Thyroid gland (tissue), 4 donors: Measurements from ENCODE around the gene NIPAL1. TPM values are rescaled to one million over a fixed set of nuclear protein-coding genes. Genes with fewer than 3 reads are reported as not detected.
"Not testable (repeated sequence)": the region's sequence is repeated elsewhere in the genome, so short reads cannot be mapped to it uniquely, and the experiment has no call there.

ENCODE experiments used
- DNase-seq, 2 donors: peaks; one replicate each; pipeline ENCODE4 v3.0.0-alpha.2; 2019
- H3K27ac ChIP-seq, 3 donors: fragments of 200-600 bp; sonication (generic); 1 replicate in 2 of 3; 2 replicates in 1 of 3; pipeline ENCODE4 v1.5.1; 2016 to 2019; ENCODE audit warnings: mild to moderate bottlenecking in 1 of 3, moderate library complexity in 1 of 3
- H3K27me3 ChIP-seq: fragments of 200-600 bp; sonication (generic); one replicate; pipeline ENCODE4 v1.5.1; 2019
- H3K36me3 ChIP-seq, 2 donors: fragments of 200-600 bp; sonication (generic); one replicate each; pipeline ENCODE4 v1.5.1; 2016 to 2019
- H3K4me1 ChIP-seq, 2 donors: fragments of 200-600 bp; sonication (generic); one replicate each; pipeline ENCODE4 v1.5.1; 2017 to 2019
- H3K4me3 ChIP-seq, 3 donors: fragments of 200-600 bp; sonication (generic); replicated peaks in 1 of 3; 1 replicate in 2 of 3; 2 replicates in 1 of 3; pipeline ENCODE4 v1.5.1; 2016; ENCODE audit warnings: mild to moderate bottlenecking in 1 of 3
- H3K9me3 ChIP-seq: fragments of 200-600 bp; sonication (generic); one replicate; pipeline ENCODE4 v1.5.1; 2017
- POLR2A ChIP-seq, 2 donors: fragments of 450-650 bp; IDR thresholded peaks; one replicate each; pipeline ENCODE4 v1.6.1; 2017; ENCODE audit warnings: antibody characterized with exemption in 2 of 2, mild to moderate bottlenecking in 2 of 2, moderate library complexity in 1 of 2
- WGBS, 2 donors: methylation state at CpG; one replicate each; pipeline ENCODE4 v1.1.5; 2017; 5-methylcytosine and 5-hydroxymethylcytosine counted together
- intact Hi-C: fragments of 100-400 bp; cut with DNase I; formaldehyde crosslinking; loops from one replicate; pipeline ENCODE4 v1.15.1; 2023
- total RNA-seq, 4 donors: library from RNA; depleted of rRNA; stranded (reverse); fragments of >200 nt; gene quantifications; one replicate each; pipeline ENCODE4 v1.2.3, GENCODE V29; 2016
- TF ChIP-seq, protein P1 (sequence below), 6 experiments: fragments of 200-600 bp in 3 of 6; fragments of 450-650 bp in 3 of 6; sonication (generic) in 3 of 6; IDR thresholded peaks; one replicate each; pipeline ENCODE4 v1.5.1; 2016 to 2019; ENCODE audit warnings: antibody characterized with exemption in 6 of 6, mild to moderate bottlenecking in 2 of 6, inconsistent platforms in 1 of 6, moderate library complexity in 1 of 6

The NIPAL1 gene
- total RNA-seq, 4 donors from 2014 or later: 3.5 to 10.1 (median 3.7) TPM

DNA sequence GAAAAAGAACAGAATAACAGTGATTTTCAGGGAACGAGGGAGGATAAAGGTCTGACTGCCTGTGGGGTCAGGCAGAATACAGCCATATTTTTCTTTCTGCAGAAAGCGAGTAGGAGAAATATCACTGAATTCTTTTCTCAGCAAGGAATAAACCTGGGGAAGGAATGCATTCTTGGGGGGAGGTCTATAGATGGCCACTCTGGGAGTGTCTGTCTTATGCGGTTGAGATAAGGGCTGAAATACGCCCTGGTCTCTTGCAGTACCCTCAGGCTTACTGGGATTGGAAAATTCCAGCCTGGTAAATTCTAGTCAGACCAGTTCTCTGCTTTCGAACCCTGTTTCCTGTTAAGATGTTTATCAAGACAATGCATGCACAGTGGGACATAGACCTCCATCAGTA is 26.4 kb upstream of the NIPAL1 start:
- no peak for DNase-seq
- Histone ChIP-seq H3K36me3 (no peaks in the 10 kb centered on the region), H3K27me3 (no peaks in the 10 kb centered on the region), H3K27ac (no peak overlapping the region), H3K9me3 (no peaks in the 10 kb centered on the region), H3K4me1 (no peaks in the 10 kb centered on the region), H3K4me3 (no peak overlapping the region)
- no peak for TF ChIP-seq POLR2A (IDR thresholded peaks at IDR 0.05)
- TF ChIP-seq, protein P1, sequence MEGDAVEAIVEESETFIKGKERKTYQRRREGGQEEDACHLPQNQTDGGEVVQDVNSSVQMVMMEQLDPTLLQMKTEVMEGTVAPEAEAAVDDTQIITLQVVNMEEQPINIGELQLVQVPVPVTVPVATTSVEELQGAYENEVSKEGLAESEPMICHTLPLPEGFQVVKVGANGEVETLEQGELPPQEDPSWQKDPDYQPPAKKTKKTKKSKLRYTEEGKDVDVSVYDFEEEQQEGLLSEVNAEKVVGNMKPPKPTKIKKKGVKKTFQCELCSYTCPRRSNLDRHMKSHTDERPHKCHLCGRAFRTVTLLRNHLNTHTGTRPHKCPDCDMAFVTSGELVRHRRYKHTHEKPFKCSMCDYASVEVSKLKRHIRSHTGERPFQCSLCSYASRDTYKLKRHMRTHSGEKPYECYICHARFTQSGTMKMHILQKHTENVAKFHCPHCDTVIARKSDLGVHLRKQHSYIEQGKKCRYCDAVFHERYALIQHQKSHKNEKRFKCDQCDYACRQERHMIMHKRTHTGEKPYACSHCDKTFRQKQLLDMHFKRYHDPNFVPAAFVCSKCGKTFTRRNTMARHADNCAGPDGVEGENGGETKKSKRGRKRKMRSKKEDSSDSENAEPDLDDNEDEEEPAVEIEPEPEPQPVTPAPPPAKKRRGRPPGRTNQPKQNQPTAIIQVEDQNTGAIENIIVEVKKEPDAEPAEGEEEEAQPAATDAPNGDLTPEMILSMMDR (IDR thresholded peaks at IDR 0.05): no peak
- WGBS, 2 donors: 90 to 93% methylated on average over 5 of the region's 5 CpGs
- intact Hi-C loops: no loop called here

DNA sequence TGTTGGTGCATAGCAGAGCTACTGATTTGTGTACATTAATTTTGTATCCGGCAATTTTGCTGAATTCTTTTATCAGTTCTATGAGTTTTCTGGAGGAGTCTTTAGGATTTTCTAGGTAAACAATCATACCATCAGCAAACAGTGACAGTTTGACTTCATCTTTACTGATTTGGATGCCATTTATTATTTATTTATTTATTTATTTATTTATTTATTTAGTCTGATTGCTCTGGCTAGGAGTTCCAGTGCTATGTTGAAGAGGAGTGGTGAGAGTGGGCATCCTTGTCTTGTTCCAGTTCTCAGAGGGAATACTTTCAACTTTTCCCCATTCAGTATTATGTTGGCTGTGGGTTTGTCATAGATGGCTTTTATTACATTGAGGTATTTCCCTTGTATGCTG is 24.1 kb upstream of the NIPAL1 start:
- H3K9me3 ChIP-seq, H3K27ac ChIP-seq, intact Hi-C loops, H3K27me3 ChIP-seq, DNase-seq, H3K4me1 ChIP-seq, H3K36me3 ChIP-seq, H3K4me3 ChIP-seq: not testable (repeated sequence)
- 93 to 98% methylated on average over 1 of the region's 1 CpG for WGBS, 2 donors

DNA sequence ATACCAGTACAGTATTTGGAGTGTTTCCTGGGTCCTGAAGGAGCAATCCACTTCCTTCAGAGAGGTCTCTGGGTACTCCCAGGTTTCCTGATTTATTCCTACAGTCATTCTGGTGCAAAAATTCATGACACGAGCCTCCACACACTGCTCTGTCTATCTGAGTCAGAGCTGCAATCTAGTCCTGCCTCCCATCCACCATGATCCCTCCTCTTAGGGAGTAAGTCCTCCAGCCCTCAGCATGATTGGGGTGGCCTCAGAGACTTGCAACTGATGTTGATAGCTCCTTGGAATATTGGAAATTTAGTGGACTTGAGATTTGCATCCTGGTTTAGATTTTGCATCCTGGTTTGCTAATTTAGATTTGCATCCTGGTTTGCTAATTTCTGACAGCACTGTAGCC is 20.6 kb upstream of the NIPAL1 start:
- no peak overlapping the region for H3K4me3 ChIP-seq
- intact Hi-C loops: no loop called here
- H3K9me3 ChIP-seq: no peaks in the 10 kb centered on the region
- H3K36me3 ChIP-seq: no peaks in the 10 kb centered on the region
- H3K27me3 ChIP-seq: no peaks in the 10 kb centered on the region
- H3K4me1 ChIP-seq: no peaks in the 10 kb centered on the region
- 89 to 93% methylated on average over 1 of the region's 1 CpG for WGBS, 2 donors
- no peak overlapping the region for H3K27ac ChIP-seq
- TF ChIP-seq POLR2A (IDR thresholded peaks at IDR 0.05): no peak
- TF ChIP-seq, protein P1 (IDR thresholded peaks at IDR 0.05): no peak
- no peak for DNase-seq

DNA sequence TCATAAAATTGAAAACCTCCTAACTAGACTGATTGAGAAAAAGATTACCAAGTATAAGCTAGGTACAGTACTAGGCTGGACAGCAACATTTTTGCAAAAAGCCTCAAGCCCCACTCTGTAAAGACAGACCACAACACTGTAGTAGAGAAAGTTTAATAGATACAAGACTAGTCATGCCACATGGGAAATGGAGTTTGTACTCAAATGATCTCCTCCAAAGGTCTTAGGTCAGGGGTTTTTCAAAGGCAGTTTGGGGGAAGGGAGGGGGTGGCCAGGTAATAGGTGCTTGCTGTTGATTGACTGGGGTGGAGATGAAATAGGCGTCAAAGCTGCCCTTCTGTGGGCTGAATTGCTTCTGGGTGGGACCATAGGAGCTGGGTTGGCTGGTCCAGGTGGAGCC is 14.3 kb upstream of the NIPAL1 start:
- Histone ChIP-seq H3K27me3 (no peaks in the 10 kb centered on the region), H3K4me1 (no peaks in the 10 kb centered on the region)
- intact Hi-C loops: loop anchor here (5.0 kb wide), 1 partner anchor 80 kb away; no protein-coding TSS in a partner anchor

DNA sequence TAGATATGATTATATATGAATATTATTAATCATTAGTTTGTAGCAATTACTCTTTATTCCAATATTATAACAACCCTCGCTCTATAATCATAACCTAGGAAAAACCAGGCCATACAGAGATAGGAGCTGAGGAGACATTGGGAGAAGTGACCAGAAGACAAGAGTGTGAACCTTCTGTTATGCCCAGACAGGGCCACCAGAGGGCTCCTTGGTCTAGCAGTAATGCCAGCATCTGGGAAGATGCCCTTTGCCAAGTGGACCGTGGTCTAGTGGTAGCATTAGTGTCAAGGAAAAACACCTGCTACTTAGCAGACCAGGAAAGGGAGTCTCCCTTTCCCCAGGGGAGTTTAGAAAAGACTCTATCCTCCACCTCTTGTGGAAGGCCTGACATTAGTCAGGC is 13.0 kb upstream of the NIPAL1 start:
- WGBS, 2 donors: 52 to 71% methylated on average over 2 of the region's 2 CpGs
- H3K27me3 ChIP-seq: not testable (repeated sequence)
- intact Hi-C loops: loop anchor here (5.0 kb wide), 1 partner anchor 79 kb away; no protein-coding TSS in a partner anchor

More for the DNA sequence above, 14.3 kb upstream of the NIPAL1 start:
- Histone ChIP-seq H3K4me3 (no peak overlapping the region), H3K36me3 (no peaks in the 10 kb centered on the region), H3K9me3 (no peaks in the 10 kb centered on the region), H3K27ac (no peak overlapping the region)
- DNase-seq: no peak
- no peak for TF ChIP-seq POLR2A (IDR thresholded peaks at IDR 0.05)
- TF ChIP-seq, protein P1 (IDR thresholded peaks at IDR 0.05): no peak
- WGBS, 2 donors: 81 to 91% methylated on average over 1 of the region's 1 CpG

More for the DNA sequence above, 13.0 kb upstream of the NIPAL1 start:
- TF ChIP-seq, protein P1 (IDR thresholded peaks at IDR 0.05): peak in 5 of 6 experiments; percentile 16 to 67 (median 64)
- not testable (repeated sequence) for H3K4me3 ChIP-seq, H3K27ac ChIP-seq, H3K9me3 ChIP-seq, H3K4me1 ChIP-seq, H3K36me3 ChIP-seq
- DNase-seq: peak; percentile 66 to 84
